ENCODE data around the gene CHRNE. TPM values are rescaled to one million over a fixed set of nuclear protein-coding genes. Genes with fewer than 3 reads are reported as not detected.

The CHRNE gene
- total RNA-seq, 1 experiment from 2014 or later = 0.31 TPM

DNA sequence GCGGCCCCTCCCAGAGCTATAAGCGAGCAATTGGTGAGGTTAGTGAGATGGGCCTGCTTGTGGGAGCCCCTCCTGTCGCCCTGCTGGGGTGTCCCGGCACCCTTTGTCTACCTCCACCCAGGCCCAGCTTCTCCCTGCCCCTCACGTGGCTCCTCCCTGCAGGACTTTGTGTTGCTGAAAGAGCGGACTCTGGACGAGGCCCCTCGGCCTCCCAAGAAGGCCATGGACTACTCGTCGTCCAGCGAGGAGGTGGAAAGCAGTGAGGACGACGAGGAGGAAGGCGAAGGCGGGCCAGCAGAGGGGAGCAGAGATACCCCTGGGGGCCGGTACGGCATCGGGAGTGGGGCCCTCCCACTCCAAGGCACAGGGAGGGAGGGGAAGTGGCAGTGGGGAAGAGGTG lies 9.6 kb downstream of the CHRNE start:
- Mint-ChIP-seq H3K27ac (no peak overlapping the region), H3K4me3 (no peak overlapping the region), H3K4me1 (peaks cover 0 to 14% of the 10 kb centered on the region in 2 experiments; a peak in 2 of 4 replicates), H3K27me3 (ENCODE audit: low read depth) (no peaks in the 10 kb centered on the region), H3K9me3 (no peaks in the 10 kb centered on the region), H3K36me3 (ENCODE audit: insufficient read depth in 1 of 3, low read depth in 3 of 3) (peaks cover 8 to 56% (median 53%) of the 10 kb centered on the region in 3 experiments; a peak in 6 of 7 replicates)
- Histone ChIP-seq H4K20me1 (ENCODE audit: control insufficient read depth, insufficient read depth, insufficient read length) (no peaks in the 10 kb centered on the region), H3K14ac (ENCODE audit: insufficient read depth, low read length) (no peak overlapping the region), H3K9ac (ENCODE audit: extremely low read depth, insufficient read length, low read length) (no peak overlapping the region), H2BK5ac (ENCODE audit: insufficient read length, low read length) (no peak overlapping the region), H2BK15ac (ENCODE audit: low read depth, low read length) (no peak overlapping the region), H2BK12ac (ENCODE audit: insufficient read length, low read depth, low read length) (no peak overlapping the region), H3K79me1 (ENCODE audit: insufficient read depth, low read depth, low read length, poor library complexity, severe bottlenecking) (no peaks in the 10 kb centered on the region), H3K4me2 (ENCODE audit: insufficient read depth, insufficient read length, low read length) (no peak overlapping the region), H3K4me1 (ENCODE audit: insufficient read depth, low read length) (no peaks in the 10 kb centered on the region), H3K79me2 (ENCODE audit: insufficient read depth, low read length) (no peaks in the 10 kb centered on the region), H3T11ph (ENCODE audit: low read length) (no peak overlapping the region), H2AFZ (ENCODE audit: low read length) (no peak overlapping the region), H4K91ac (ENCODE audit: insufficient read length, low read depth, low read length) (no peak overlapping the region), H2BK120ac (ENCODE audit: low read depth, low read length, poor library complexity, severe bottlenecking) (no peak overlapping the region), H4K8ac (replicated peaks; ENCODE audit: insufficient read length, low read depth, low read length) (no peak overlapping the region), H4K5ac (ENCODE audit: insufficient read length, low read depth, low read length) (no peak overlapping the region), H3K9me3 (ENCODE audit: control insufficient read depth, low read depth, low read length) (no peaks in the 10 kb centered on the region), H3K27me3 (ENCODE audit: insufficient read depth, low read length) (no peaks in the 10 kb centered on the region), H2AK5ac (ENCODE audit: insufficient read length, low read length) (no peak overlapping the region), H3K23me2 (ENCODE audit: insufficient read length, low read depth, low read length, poor library complexity, severe bottlenecking) (no peaks in the 10 kb centered on the region), H3K23ac (ENCODE audit: insufficient read length, low read depth, low read length) (no peak overlapping the region), H3K18ac (ENCODE audit: insufficient read length, low read depth, low read length) (no peak overlapping the region), H3K27ac (ENCODE audit: insufficient read length, low read depth, low read length) (no peak overlapping the region), H2BK20ac (ENCODE audit: low read depth, low read length, poor library complexity, severe bottlenecking) (no peak overlapping the region), H3K56ac (ENCODE audit: insufficient read length, low read depth, low read length) (no peak overlapping the region), H3K4ac (ENCODE audit: low read depth, low read length) (no peak overlapping the region)
- WGBS (ENCODE audit: extremely low coverage, insufficient read length, low lambda C conversion rate) = no CpG with 5 or more reads among the region's 18 CpGs
- no peak for DNase-seq
- TF ChIP-seq, protein P1, sequence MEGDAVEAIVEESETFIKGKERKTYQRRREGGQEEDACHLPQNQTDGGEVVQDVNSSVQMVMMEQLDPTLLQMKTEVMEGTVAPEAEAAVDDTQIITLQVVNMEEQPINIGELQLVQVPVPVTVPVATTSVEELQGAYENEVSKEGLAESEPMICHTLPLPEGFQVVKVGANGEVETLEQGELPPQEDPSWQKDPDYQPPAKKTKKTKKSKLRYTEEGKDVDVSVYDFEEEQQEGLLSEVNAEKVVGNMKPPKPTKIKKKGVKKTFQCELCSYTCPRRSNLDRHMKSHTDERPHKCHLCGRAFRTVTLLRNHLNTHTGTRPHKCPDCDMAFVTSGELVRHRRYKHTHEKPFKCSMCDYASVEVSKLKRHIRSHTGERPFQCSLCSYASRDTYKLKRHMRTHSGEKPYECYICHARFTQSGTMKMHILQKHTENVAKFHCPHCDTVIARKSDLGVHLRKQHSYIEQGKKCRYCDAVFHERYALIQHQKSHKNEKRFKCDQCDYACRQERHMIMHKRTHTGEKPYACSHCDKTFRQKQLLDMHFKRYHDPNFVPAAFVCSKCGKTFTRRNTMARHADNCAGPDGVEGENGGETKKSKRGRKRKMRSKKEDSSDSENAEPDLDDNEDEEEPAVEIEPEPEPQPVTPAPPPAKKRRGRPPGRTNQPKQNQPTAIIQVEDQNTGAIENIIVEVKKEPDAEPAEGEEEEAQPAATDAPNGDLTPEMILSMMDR (conservative IDR thresholded peaks at IDR 0.05) = no peak

All from H9 (cell line).